ENCODE measurements around the gene CHKB. TPM values are rescaled to one million over a fixed set of nuclear protein-coding genes. Genes with fewer than 3 reads are reported as not detected.
A peak's percentile ranks its signal among the peaks of the same experiment; 100 is the strongest.

The CHKB gene
- total RNA-seq, 1 donor from 2014 or later: 14.2 TPM

GRCh38 chr22:50548921-50549790 is 33.5 kb downstream of the CHKB start:
- no peak for DNase-seq (ENCODE audit: low spot score)

DNA sequence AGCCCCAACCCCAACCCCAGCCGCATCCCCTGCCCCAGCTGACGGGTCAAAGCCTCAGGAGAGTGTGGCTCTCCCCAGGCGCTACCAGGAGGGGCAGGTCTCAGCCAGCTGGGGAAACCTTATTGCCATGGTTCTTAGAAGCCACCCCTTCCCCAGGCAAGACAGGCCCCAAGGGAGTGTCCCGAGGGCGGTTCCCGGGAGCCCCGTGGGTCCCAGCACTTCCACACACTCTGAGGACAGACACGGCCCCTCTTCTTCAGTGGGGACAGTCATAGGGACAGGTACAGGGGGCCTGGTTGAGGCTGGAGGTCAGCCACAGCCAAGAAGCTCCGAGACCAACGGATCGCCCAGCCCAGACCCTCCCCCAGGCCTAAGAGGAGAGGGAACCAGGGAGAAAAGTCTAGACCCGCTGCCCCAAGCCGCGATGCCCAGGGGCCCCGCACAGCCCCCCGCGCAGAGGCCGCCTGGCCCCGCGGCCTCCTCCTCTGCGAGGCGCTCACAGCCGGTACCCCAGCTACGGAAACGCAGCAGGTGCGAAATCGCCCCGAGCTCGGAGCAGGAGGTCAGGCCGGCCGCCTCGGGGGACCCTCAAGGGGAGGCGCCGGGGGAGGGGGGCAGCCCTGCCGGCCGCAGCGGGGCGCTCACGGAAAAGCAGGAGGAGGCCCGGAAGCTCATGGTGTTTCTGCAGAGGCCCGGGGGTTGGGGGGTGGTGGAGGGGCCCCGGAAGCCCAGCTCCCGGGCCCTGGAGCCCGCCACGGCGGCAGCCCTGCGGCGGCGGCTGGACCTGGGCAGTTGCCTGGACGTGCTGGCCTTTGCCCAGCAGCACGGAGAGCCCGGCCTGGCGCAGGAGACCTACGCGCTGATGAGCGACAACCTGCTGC is 34.4 kb downstream of the CHKB start:
- DNase-seq (ENCODE audit: low spot score): no peak

DNA sequence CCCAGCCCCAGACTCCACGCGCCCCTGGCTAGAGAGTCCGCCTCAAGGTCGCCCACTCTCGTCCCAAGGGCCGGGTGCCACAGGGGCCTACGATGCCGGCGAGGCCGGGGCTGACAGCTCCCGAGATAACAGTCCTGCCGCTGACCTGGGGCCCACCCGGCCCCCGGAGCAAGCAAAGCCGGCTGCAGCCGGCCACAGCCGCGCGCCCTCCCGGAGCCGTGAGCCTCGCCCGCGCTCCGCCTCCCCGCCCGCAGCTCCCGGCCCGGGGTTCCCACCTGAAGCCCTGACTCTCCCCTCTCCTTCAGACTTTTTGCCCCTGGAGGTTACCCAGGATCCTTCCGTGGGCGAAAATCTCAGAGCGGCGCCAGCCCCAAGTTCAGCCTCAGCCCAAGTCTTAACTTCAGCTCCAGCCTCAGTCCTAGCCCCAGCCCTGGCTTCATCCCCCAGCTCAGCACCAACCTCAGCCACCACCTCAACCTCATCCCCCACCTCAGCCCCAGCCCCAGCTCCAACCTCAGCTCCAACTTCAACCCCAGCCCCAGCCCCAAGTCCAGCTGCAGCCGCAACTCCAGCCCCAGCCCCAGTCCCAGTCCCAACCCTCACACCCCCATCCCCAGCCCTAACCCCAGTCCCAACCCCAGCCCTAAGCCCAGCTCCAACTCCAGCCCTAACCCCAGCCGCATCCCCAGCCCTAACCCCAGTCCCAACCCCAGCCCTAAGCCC is 35.2 kb downstream of the CHKB start:
- no peak for DNase-seq (ENCODE audit: low spot score)

DNA sequence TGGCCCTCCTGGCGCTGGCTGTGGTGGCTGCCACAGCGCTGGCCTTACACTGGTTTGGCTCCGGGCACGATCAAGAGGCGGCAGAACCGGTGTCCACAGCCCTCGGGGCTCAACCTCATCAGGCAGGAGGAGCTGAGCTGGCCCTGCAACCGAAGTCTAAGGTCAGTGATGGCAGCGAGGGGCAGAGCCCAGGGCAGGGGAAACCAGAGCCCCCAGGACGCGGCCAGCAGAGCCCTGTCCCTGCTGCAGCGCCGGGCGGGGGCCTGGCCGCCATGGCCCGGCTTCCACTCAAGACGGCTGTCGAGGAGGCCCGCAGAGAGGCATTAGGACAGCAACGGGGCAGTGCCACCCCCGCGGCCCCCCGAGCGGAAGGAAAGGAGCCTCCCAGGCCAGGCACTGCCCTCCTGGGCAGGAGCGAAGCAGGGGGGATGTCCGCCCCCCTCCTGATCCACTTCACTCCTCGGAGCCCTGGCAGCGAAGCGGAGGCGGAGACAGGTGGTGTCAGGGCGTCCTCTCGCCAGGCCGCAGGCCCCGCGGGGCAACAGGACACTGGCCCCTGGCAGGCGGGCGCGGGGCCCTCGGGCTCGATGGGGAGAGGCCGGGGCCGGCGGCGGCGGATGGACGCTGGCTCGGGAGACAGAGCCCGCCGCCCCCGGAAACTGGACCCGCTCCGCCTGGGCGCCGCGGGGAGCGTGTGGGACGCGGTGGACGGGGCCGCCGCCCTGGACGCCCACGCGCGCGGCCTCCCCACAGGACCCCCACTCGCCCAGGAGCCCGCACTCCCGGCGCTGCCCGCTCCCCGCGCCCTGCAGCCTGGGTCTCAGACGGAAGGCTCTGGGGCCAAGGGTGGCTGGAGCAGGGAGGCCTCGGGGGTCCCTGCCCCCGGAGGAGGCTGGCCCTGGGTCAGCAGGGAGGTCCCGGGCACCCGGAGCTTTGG is 36.1 kb downstream of the CHKB start:
- DNase-seq (ENCODE audit: low spot score): no peak

DNA sequence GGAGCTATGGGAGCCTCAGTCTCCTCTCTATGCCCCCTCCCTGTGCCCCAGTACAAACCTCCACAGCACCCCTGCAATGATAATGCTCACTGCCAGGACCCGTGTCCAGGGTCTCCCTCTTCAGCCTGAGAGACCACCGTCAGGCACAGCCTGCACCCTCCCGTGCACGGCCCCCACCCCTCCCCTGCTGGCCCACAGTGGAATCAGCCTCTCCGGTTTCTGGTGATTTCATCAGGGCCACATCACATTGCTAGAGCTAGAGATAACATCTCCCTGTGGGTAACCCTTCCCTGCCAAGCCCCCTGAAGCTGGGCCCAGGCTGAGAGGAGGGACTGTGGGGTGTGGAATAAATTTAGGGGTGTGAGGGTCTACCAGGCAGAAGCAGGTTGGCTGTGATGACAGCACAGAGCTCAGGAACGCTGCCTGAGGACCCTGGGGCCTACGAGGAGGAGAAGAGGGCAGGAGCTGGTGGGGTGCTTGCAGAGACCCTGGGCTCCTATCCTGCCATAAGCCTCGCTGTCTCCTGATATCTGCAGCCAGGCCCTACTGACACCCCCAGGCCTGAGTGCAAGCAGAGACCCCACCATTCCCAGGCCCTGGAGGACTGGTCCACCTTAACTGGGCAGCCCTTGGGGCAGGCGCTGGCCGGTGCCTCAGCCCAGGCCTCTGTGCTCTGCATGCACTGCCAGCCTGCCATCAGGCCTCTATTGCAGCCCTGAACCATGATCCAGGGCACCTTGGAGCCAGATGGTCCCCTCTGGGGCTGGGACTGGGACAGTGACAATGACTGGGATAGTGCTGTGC is 36.9 kb downstream of the CHKB start, which contains the start of gene KLHDC7B:
TSS of gene KLHDC7B (plus strand) at position 378 of the 804 bp plus-strand sequence. CDS start at position 723, 345 bp downstream.
- DNase-seq (ENCODE audit: low spot score): peak; percentile 50

- no peak for DNase-seq (ENCODE audit: low spot score)
Observed at GRCh38 chr22:50544746-50545253, 37.8 kb downstream of the CHKB start.

DNA sequence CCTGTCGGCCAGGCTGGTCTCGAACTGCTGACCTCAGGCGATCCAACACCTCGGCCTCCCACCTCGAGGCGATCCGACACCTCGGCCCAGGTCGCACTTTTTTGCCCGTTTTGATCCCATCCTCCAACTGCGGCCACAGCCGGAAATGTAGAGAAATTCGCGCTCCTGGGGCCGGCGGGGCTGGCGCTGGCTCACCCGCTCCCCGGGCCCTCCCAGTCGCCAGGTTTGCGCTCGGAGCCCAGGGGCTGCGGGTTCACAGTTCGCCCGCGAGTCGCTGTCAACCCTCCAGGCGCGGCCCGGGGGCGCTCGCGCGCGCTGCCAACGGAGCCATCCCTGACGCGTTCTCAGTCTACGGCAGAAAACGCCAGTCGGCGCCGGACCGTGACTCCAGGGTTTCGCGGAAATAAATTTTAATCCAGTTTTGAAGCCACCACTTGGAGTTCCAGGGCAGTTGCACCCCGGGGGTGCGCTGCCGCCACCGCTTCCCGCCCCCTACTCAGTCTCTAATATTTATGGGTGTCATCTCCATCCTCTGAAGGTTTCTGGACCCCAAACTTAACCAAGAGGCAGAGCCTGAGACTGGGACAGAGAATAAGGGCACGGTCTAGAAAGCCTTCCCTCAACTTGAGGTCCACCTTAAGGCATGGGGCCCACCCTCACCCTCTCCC is 38.4 kb downstream of the CHKB start:
- DNase-seq (ENCODE audit: low spot score): peak; percentile 63

GRCh38 chr22:50542416-50542927 is 40.2 kb downstream of the CHKB start:
- no peak for DNase-seq (ENCODE audit: low spot score)

- DNase-seq (ENCODE audit: low spot score): peak; percentile 40
Observed at GRCh38 chr22:50541667-50542026, 41.0 kb downstream of the CHKB start.

DNA sequence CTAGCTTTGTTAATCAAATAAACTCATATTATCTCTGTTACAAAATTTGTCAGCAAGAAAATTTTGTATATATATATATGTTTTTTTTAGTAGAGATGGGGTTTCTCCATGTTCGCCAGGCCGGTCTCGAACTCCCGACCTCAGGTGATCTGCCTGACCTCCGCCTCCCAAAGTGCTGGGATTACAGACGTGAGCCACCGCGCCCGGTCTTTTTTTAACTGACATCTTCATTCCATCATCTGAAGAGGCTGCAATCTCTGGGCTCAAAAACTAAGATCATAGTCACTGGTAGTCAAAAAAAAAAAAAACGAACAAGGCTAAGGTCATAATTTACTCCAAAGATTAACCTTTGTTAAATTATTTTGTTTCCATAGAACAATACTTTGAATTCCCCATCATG is 42.3 kb downstream of the CHKB start:
- DNase-seq (ENCODE audit: low spot score): no peak

GRCh38 chr22:50537765-50538164 is 44.9 kb downstream of the CHKB start:
- DNase-seq (ENCODE audit: low spot score): no peak

DNA sequence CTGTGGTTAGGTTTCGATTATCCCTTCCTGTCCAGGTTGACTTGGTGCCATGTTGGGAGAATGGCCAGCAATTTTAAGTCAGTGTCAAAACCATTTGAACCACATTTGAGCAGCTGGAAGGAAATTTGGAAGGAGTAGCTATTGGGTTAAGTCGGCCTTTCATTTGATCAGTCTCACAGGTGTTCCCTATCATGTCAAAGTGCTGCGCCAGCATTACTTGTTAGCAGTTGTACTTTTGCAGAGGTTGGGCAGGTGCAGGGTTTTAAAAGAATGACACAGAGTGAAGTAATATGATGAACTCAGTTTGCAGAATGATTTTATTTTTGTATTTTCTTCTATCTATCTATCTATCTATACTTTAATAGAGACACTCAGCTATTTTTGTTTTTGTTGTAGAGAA is 46.4 kb downstream of the CHKB start:
- no peak for DNase-seq (ENCODE audit: low spot score)

DNA sequence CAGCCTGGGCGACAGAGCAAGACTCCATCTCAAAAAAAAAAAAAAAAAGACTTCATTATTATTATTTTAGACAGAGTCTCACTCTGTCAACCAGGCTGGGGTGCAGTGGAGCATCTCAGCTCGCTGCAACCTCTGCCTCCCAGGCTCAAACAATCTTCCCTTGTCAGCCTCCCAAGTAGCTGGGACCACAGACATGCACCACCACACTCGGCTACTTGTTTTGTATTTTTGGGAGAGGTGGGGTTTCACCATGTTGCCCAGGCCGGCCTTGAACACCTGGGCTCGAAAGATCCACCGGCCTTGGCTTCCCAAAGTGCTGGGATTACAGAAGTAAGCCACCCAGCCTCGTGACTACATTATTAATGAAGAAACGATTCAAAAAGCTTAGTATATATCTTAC is 47.5 kb downstream of the CHKB start:
- DNase-seq (ENCODE audit: low spot score): no peak

DNA sequence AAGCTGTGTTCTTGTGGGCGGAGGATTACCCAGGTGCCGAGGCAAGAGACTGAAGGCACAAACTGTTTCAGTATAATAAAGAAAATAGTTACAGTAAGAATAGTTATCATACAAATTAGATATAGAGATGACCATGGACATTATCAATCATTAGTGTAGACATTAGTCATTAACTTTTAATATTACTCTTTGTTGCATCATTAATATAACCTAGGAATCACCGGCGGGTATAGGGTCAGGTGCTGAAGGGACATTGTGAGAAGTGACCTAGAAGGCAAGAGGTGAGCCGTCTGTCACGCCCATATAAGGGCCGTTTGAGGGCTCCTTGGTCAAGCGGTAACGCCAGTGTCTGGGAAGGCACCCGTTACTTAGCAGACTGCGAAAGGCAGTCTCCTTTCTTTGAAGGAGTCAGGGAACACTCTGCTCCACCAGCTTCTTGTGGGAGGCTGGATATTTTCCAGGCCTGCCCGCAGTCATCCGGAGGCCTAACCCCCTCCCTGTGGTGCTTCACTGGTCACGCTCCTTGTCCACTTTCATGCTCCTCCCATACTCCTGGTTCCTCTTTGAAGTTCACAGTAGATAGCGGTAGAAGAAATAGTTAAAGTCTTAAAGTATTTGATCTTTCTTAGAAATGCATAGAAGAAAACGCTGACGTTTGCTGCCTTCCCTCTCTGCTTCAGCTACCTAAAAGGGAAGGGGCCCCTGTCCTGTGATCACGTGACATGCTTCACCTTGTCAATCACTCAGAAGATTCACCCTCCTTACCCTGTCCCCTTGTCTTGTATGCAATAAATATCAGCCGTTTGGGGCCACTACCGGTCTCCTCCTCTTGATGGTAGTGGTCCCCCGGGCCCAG is 48.6 kb downstream of the CHKB start:
- peak; percentile 87 for DNase-seq (ENCODE audit: low spot score)

DNA sequence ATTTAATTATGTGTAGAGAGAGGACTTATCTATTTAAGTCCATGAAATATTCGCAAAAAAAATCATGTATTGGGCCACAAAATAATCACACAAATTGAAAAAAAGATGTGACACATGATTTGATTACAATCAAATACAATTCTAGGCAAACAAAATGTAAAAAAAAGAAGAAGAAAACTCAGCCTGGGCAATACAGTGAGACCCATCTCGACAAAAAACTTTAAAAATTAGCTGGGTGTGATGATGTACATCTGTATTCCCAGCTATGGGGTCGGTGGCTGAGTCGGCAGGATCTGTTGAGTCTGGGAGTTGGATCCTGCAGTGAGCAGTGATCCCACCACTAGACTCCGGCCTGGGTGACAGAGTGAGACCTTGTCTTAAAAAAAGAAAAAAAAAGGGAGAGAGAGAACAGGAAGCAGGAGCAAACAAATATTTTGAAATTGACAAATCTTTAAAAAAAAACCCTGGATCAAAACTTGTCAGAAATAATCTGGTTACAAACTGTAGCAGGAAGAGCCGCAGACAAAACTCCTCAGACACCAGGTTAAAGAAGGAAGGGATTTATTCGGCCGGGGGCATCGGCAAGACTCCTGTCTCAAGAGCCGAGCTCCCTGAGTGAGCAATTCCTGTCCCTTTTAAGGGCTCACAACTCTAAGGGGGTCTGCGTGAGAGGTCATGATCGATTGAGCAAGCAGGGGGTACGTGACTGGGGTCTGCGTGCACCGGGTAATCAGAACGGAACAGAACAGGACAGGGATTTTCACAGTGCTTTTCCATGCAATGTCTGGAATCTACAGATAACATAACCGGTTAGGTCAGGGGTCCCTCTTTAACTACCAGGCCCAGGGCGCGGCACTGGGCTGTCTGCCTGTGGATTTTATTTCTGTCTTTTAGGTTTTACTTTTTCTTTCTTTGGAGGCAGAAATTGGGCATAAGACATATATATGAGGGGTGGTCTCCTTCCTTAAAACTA is 49.5 kb downstream of the CHKB start:
- peak; percentile 52 for DNase-seq (ENCODE audit: low spot score)

- DNase-seq (ENCODE audit: low spot score): peak; percentile 84
Observed at GRCh38 chr22:50531962-50532674, 50.5 kb downstream of the CHKB start.

All from umbilical cord (tissue), 2 donors.